OCI-LY7 (cell line): ENCODE data around the gene NR1H4. TPM values are rescaled to one million over a fixed set of nuclear protein-coding genes. Genes with fewer than 3 reads are reported as not detected.

Source experiments
- BruUV-seq: library from RNA; stranded (reverse); fragments of 400-500 nt; replicated peaks from 2 replicates; lab custom pipeline; 2021; lab: Mats Ljungman, UMichigan
- CTCF ChIA-PET: fragments of 300-600 bp; sonication (Branson Sonifier 250); formaldehyde crosslinking; loops from one replicate; lab custom pipeline; 2022; ENCODE audit warnings: antibody characterized with exemption; ENCODE audit not compliant: unreplicated experiment; lab: Charles Lee
- POLR2A ChIA-PET: fragments of 300-600 bp; sonication (Branson Sonifier 250); formaldehyde crosslinking; loops from one replicate; lab custom pipeline; 2022; ENCODE audit warnings: antibody characterized with exemption; lab: Charles Lee
- DNase-seq: peaks from one replicate; pipeline ENCODE4 v3.0.0-alpha.2; 2015; ENCODE audit warnings: low spot score
- H2AFZ ChIP-seq: fragments of 200-600 bp; sonication (generic), shearing (Covaris generic); 2 replicates; pipeline ENCODE4 v1.6.1; 2014; ENCODE audit warnings: mild to moderate bottlenecking, antibody characterized with exemption, low read length, moderate library complexity
- H3K27ac ChIP-seq: fragments of 200-600 bp; sonication (generic); 2 replicates; pipeline ENCODE4 v1.5.1; 2014; ENCODE audit warnings: mixed run types, low read depth, mild to moderate bottlenecking, moderate library complexity, low read length, inconsistent platforms; ENCODE audit not compliant: poor library complexity, severe bottlenecking
- H3K36me3 ChIP-seq: fragments of 200-600 bp; sonication (generic); 2 replicates; pipeline ENCODE4 v1.6.1; 2014; ENCODE audit warnings: mild to moderate bottlenecking, antibody characterized with exemption, low read length, moderate library complexity, mixed read lengths; ENCODE audit not compliant: insufficient read depth
- H3K4me1 ChIP-seq: fragments of 200-600 bp; sonication (generic); 2 replicates; pipeline ENCODE4 v1.5.1; 2014; ENCODE audit warnings: mild to moderate bottlenecking, low read length; ENCODE audit not compliant: insufficient read depth, poor library complexity, severe bottlenecking
- H3K4me2 ChIP-seq: fragments of 200-600 bp; sonication (generic); 2 replicates; pipeline ENCODE4 v1.6.1; 2014; ENCODE audit warnings: mild to moderate bottlenecking, low read length
- H3K4me3 ChIP-seq: fragments of 200-600 bp; sonication (generic); 2 replicates; pipeline ENCODE4 v1.5.1; 2014; ENCODE audit warnings: mild to moderate bottlenecking, low read depth, low read length; ENCODE audit not compliant: poor library complexity, severe bottlenecking
- H3K79me2 ChIP-seq: fragments of 200-600 bp; sonication (generic); 2 replicates; pipeline ENCODE4 v1.6.1; 2016; ENCODE audit warnings: low read depth, mild to moderate bottlenecking, low read length, moderate library complexity, mixed read lengths; ENCODE audit not compliant: insufficient read depth
- H3K9me2 ChIP-seq: fragments of 200-600 bp; sonication (generic); 2 replicates; pipeline ENCODE4 v1.6.1; 2016; ENCODE audit warnings: mild to moderate bottlenecking, low read length, mixed read lengths; ENCODE audit not compliant: insufficient read depth
- H3K9me3 ChIP-seq: fragments of 200-600 bp; sonication (generic); 2 replicates; pipeline ENCODE4 v1.6.1; 2014; ENCODE audit warnings: mild to moderate bottlenecking, mixed run types, low read length, mixed read lengths
- H4K20me1 ChIP-seq: fragments of 200-600 bp; sonication (generic); 2 replicates; pipeline ENCODE4 v1.6.1; 2014; ENCODE audit warnings: mild to moderate bottlenecking, antibody characterized with exemption, low read length, moderate library complexity, mixed read lengths; ENCODE audit not compliant: insufficient read depth
- CTCF ChIP-seq: fragments of 200-600 bp; sonication (generic); conservative IDR thresholded peaks from 2 replicates; pipeline ENCODE4 v1.5.1; 2014; ENCODE audit warnings: mild to moderate bottlenecking, antibody characterized with exemption, low read length, moderate library complexity, mixed read lengths
- EZH2phosphoT487 ChIP-seq: fragments of 200-600 bp; sonication (generic); IDR thresholded peaks from 2 replicates; pipeline ENCODE4 v1.6.1; 2018; ENCODE audit warnings: low read depth, borderline replicate concordance, mild to moderate bottlenecking, mixed run types, antibody characterized with exemption, low read length, moderate library complexity, mixed read lengths
- intact Hi-C: fragments of 100-400 bp; cut with micrococcal nuclease; formaldehyde crosslinking; loops from one replicate; pipeline ENCODE4 v1.10.0; 2022; ENCODE audit not compliant: unreplicated experiment
- total RNA-seq, 2 experiments: library from RNA; depleted of rRNA in 1 of 2; stranded (reverse); fragments of >200 nt in 1 of 2; shearing (Covaris generic) in 1 of 2; gene quantifications; 2 replicates each; pipeline ENCODE4 v1.2.3, GENCODE V29; 2014 to 2022

NR1H4 gene
- total RNA-seq, 2 experiments from 2014 or later: 7.1 TPM; not detected in 1

GRCh38 chr12:100503228-100503628, 29.6 kb downstream of the NR1H4 start:
- TF ChIP-seq EZH2phosphoT487 (no peak), CTCF (no peak)
- H3K27ac ChIP-seq: no peak overlapping the region
- no peaks in the 10 kb centered on the region for H3K4me1 ChIP-seq
- intact Hi-C loops: no loop called here
- H3K79me2 ChIP-seq: no peaks in the 10 kb centered on the region
- POLR2A ChIA-PET: no interaction called here
- no peak overlapping the region for H3K4me3 ChIP-seq
- no peaks in the 10 kb centered on the region for H3K9me3 ChIP-seq
- no peaks in the 10 kb centered on the region for H3K9me2 ChIP-seq
- H2AFZ ChIP-seq: no peak overlapping the region
- no peak overlapping the region for H3K4me2 ChIP-seq
- H3K36me3 ChIP-seq: no peaks in the 10 kb centered on the region
- BruUV-seq: no TSS peak
- CTCF ChIA-PET: interaction anchor here (0.6 kb wide), 1 partner anchor 99 kb away, joined by 3 read pairs; no protein-coding TSS in a partner anchor
- DNase-seq: no peak
- no peaks in the 10 kb centered on the region for H4K20me1 ChIP-seq

GRCh38 chr12:100504804-100505203, 31.1 kb downstream of the NR1H4 start:
- Histone ChIP-seq H2AFZ (no peak overlapping the region), H3K4me2 (no peak overlapping the region), H3K9me2 (no peaks in the 10 kb centered on the region), H3K4me3 (no peak overlapping the region), H3K27ac (no peak overlapping the region), H3K4me1 (no peaks in the 10 kb centered on the region), H4K20me1 (no peaks in the 10 kb centered on the region), H3K36me3 (no peaks in the 10 kb centered on the region), H3K9me3 (no peaks in the 10 kb centered on the region), H3K79me2 (no peaks in the 10 kb centered on the region)
- no TSS peak for BruUV-seq
- ChIA-PET CTCF (no interaction called here), POLR2A (no interaction called here)
- intact Hi-C loops: no loop called here
- DNase-seq: no peak
- TF ChIP-seq EZH2phosphoT487: no peak
- no peak for TF ChIP-seq CTCF

GRCh38 chr12:100508751-100509150, 35.1 kb downstream of the NR1H4 start:
- intact Hi-C loops: no loop called here
- Histone ChIP-seq H3K27ac (no peak overlapping the region), H3K9me3 (no peaks in the 10 kb centered on the region), H3K4me2 (no peak overlapping the region), H3K9me2 (no peaks in the 10 kb centered on the region), H4K20me1 (no peaks in the 10 kb centered on the region), H3K4me1 (no peaks in the 10 kb centered on the region), H3K4me3 (no peak overlapping the region), H2AFZ (no peak overlapping the region), H3K36me3 (no peaks in the 10 kb centered on the region), H3K79me2 (no peaks in the 10 kb centered on the region)
- no TSS peak for BruUV-seq
- TF ChIP-seq EZH2phosphoT487 (no peak), CTCF (no peak)
- POLR2A ChIA-PET: interaction anchor here (0.6 kb wide), 1 partner anchor 250 kb away, joined by 3 read pairs; no protein-coding TSS in a partner anchor
- DNase-seq: no peak
- CTCF ChIA-PET: no interaction called here
